ENCODE results near the gene EEPD1. TPM values are rescaled to one million over a fixed set of nuclear protein-coding genes. Genes with fewer than 3 reads are reported as not detected.

Gene EEPD1
- total RNA-seq, 1 donor from 2014 or later = 0.61 TPM

Other genes with a start within 250 kb of the EEPD1 start
- 35.6 and 35.9 TPM in 2 replicates for gene ANLN, start 236.6 kb downstream of the EEPD1 start, total RNA-seq

Data from activated CD4-positive, alpha-beta T cell treated with anti-CD3 and anti-CD28 coated beads, Interleukin-2, amount 10 ng/mL, durations not matched to agents 24 days and 14 days (primary cell).